Neural crest cell (in vitro differentiated cells): ENCODE results near the gene CRIP3. TPM values are rescaled to one million over a fixed set of nuclear protein-coding genes. Genes with fewer than 3 reads are reported as not detected.
A peak's percentile ranks its signal among the peaks of the same experiment; 100 is the strongest.

Experiments used
- DNase-seq: peaks from one replicate; pipeline ENCODE4 v3.0.0; 2021; ENCODE audit warnings: low read depth, mixed read lengths, low spot score
- H3K27ac Mint-ChIP-seq: one replicate; pipeline ENCODE4 v1.8.0; 2021; ENCODE audit warnings: mild to moderate bottlenecking, mixed read lengths; ENCODE audit not compliant: unreplicated experiment
- H3K27me3 Mint-ChIP-seq: 2 replicates; pipeline ENCODE4 v1.8.0; 2021; ENCODE audit warnings: low read depth, mild to moderate bottlenecking, mixed read lengths
- H3K36me3 Mint-ChIP-seq: 2 replicates; pipeline ENCODE4 v1.8.0; 2021; ENCODE audit warnings: low read depth, mild to moderate bottlenecking, mixed read lengths
- H3K4me1 Mint-ChIP-seq: 2 replicates; pipeline ENCODE4 v1.8.0; 2021; ENCODE audit warnings: mixed read lengths
- H3K4me3 Mint-ChIP-seq: one replicate; pipeline ENCODE4 v1.8.0; 2021; ENCODE audit warnings: mild to moderate bottlenecking, mixed read lengths
- H3K9me3 Mint-ChIP-seq: 2 replicates; pipeline ENCODE4 v1.8.0; 2021; ENCODE audit warnings: mixed read lengths
- CTCF ChIP-seq: fragments of 200-600 bp; sonication (generic); conservative IDR thresholded peaks from 2 replicates; pipeline ENCODE4 v1.5.0; 2021; ENCODE audit warnings: antibody characterized with exemption, mild to moderate bottlenecking
- total RNA-seq: library from RNA; stranded (reverse); gene quantifications from 2 replicates; pipeline ENCODE4 v1.2.1, GENCODE V29; 2021

CRIP3 gene
- total RNA-seq, 1 donor from 2014 or later: 2.0 TPM

- no peak for DNase-seq
- no peaks in the 10 kb centered on the region for H3K9me3 Mint-ChIP-seq
- TF ChIP-seq CTCF: no peak
- H3K4me1 Mint-ChIP-seq: peaks cover 4% of the 10 kb centered on the region
- no peak overlapping the region for H3K27ac Mint-ChIP-seq
- H3K4me3 Mint-ChIP-seq: no peak overlapping the region
- no peaks in the 10 kb centered on the region for H3K27me3 Mint-ChIP-seq
- no peaks in the 10 kb centered on the region for H3K36me3 Mint-ChIP-seq
Measured at GRCh38 chr6:43285832-43286231, 22.8 kb downstream of the CRIP3 start.

DNA sequence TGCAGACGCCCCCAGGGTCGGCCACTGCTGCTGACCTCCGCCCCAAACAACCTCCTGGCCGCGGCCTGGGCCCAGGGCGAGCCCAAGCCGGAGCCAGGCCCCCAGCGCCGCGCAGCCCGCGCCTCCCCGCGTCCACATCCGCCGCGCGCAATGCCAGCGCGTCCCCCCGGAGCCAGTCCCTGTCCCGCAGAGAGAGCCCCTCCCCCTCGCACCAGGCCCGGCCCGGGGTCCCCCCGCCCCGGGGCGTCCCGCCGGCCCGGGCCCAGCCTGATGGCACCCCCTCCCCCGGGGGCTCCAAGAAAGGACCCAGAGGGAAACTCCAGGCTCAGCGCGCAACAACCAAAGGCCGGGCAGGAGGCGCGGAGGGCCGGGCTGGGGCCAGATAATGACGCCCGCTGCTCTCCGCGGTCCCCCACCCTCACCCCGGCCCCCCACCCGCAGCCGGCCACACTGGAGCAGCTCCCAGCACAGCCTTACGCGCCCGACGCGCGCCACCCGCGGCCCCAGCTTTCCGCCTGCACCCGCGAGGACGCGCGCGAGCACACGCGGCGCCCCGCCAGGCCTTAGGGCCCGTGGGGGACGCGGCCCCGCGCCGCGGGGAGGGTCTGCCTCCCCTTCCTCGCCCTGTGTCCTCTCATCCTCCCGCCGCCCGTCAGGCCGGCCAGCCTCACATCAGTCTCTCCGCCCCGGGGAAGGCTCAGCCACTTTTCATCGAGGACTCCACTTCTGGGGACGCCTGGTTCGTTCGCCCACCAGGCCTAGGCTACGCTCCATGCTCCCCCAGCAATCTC lies 23.4 kb downstream of the CRIP3 start:
- Mint-ChIP-seq H3K4me3 (no peak overlapping the region), H3K27ac (no peak overlapping the region), H3K27me3 (peaks cover 2% of the 10 kb centered on the region), H3K9me3 (no peaks in the 10 kb centered on the region), H3K4me1 (peaks cover 4% of the 10 kb centered on the region), H3K36me3 (no peaks in the 10 kb centered on the region)
- no peak for DNase-seq
- TF ChIP-seq CTCF: no peak

DNA sequence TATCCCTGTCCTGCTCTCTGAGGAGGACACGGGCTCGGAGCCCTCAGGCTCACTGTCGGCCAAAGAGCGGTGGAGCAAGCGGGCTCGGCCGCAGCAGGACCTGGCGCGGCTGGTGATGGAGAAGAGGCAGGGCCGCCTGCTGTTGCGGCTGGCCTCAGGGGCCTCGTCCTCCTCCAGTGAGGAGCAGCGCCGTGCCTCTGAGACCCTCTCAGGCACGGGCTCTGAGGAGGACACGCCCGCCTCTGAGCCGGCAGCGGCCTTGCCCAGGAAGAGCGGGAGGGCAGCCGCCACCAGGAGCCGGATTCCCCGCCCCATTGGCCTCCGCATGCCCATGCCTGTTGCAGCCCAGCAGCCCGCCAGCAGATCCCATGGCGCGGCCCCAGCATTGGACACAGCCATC lies 24.7 kb downstream of the CRIP3 start:
- no peak for TF ChIP-seq CTCF
- Mint-ChIP-seq H3K4me3 (no peak overlapping the region), H3K27ac (no peak overlapping the region), H3K27me3 (peaks cover 2% of the 10 kb centered on the region), H3K4me1 (peaks cover 4% of the 10 kb centered on the region), H3K36me3 (no peaks in the 10 kb centered on the region), H3K9me3 (no peaks in the 10 kb centered on the region)
- no peak for DNase-seq

- no peak for DNase-seq
- H3K36me3 Mint-ChIP-seq: no peaks in the 10 kb centered on the region
- H3K4me1 Mint-ChIP-seq: peaks cover 6% of the 10 kb centered on the region
- no peak overlapping the region for H3K27ac Mint-ChIP-seq
- H3K9me3 Mint-ChIP-seq: no peaks in the 10 kb centered on the region
- TF ChIP-seq CTCF: no peak
- H3K27me3 Mint-ChIP-seq: peaks cover 2% of the 10 kb centered on the region
- no peak overlapping the region for H3K4me3 Mint-ChIP-seq
Measured at GRCh38 chr6:43283514-43283901, 25.1 kb downstream of the CRIP3 start.

- H3K27ac Mint-ChIP-seq: peak overlapping the region; percentile 57
- peaks cover 4% of the 10 kb centered on the region for H3K27me3 Mint-ChIP-seq
- no peak for TF ChIP-seq CTCF
- H3K4me3 Mint-ChIP-seq: no peak overlapping the region
- H3K4me1 Mint-ChIP-seq: peaks cover 12% of the 10 kb centered on the region
- H3K9me3 Mint-ChIP-seq: no peaks in the 10 kb centered on the region
- no peaks in the 10 kb centered on the region for H3K36me3 Mint-ChIP-seq
- DNase-seq: no peak
Measured at GRCh38 chr6:43282636-43283513, 25.8 kb downstream of the CRIP3 start.
